NCI-H345 treated with DMSO at 0.1 percent for 48 hours (cell line): ENCODE data around the gene MYCN.
"Not testable (repeated sequence)": the region's sequence is repeated elsewhere in the genome, so short reads cannot be mapped to it uniquely, and the experiment has no call there.

Source experiments
- DNase-seq: peaks from one replicate; lab custom pipeline; 2025; ENCODE audit not compliant: unreplicated experiment; lab: John Stamatoyannopoulos, UW

MYCN gene

GRCh38 chr2:15939854-15940660 is at the start of gene MYCN:
Gene MYCN (plus strand): TSS chr2:15940550. CDS start chr2:15942065, 1,515 bp downstream.
- peak; percentile 85 for DNase-seq

DNA sequence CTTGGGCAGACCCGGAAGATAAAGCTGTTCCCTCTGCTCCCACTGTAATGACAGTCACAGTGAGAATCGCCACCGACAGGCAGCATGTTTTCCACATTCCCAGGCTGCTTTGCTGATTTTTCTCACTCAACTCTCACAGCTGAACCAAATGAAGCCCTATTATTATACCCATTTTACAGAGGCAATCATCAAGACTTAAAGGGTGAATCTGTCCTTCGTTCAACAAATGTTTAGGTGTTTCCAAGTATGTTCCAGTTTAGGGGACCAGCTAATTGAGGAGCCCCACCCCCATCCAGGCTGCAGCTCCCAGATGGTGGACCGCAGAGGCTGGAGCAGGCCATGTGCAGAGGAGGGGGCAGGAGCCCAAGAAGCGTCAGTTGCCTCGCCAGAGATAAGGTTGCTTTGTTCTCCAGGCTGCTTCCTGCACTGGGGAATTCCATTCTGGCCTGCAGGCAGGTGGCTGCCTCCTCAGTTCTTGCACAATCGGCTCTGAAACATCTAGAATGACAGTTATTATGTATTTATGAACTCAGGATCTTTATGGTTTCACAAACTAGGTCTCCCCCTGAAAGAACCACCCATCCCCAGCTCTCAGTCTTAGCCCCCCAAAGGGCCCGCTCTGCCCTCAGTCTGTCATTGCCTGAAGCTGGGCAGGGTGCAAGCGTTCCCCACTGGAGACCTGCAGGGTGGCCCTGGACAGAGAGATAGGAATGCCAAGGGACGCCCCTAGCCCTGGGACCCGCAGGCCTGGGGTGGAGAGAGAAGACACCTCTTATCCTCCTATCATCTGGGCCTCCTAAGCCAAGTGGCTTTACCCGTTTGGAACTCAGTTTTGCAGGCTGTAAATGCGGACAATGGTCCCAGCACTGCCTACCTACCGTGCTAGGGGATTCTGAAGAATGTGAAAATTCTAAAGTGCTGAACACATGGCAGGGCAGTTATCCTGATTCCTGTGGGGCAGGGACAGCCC is 49.1 kb upstream of the MYCN start:
- no peak for DNase-seq

DNA sequence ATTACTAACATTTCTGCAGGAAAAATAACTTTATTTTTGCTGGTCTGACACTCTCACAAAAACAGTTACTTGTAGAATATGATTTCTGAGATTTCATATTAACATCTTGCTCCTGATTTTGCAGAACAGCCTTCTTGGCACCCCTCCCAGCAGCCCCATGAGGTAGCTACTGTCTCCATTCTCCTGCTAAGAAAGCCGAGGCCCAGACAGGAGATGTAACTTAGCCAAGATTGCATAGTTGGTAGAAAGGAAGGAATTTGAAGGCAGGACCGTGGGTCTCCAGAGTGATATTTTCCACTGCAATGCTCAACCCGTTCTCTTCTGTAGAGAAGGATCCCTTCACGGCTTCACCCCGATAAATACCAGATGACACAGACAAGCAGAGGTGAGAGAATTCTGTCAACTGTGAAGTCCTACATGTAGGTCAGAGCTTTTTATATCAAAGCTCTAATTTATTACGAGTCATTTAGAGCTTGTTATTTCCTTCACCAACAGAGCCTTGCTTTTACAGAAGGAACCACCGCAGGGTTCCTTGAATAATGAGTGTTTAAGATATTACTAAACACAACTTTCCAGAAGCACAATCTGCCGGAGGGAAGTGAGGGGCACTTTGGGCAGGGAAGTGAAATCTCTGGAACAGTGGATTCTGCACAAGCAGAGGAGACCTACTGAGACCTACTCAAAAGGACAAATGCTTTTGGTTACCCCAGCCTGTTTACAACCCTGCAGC is 48.0 kb upstream of the MYCN start:
- no peak for DNase-seq

GRCh38 chr2:15893085-15893484 is 47.3 kb upstream of the MYCN start:
- no peak for DNase-seq

DNA sequence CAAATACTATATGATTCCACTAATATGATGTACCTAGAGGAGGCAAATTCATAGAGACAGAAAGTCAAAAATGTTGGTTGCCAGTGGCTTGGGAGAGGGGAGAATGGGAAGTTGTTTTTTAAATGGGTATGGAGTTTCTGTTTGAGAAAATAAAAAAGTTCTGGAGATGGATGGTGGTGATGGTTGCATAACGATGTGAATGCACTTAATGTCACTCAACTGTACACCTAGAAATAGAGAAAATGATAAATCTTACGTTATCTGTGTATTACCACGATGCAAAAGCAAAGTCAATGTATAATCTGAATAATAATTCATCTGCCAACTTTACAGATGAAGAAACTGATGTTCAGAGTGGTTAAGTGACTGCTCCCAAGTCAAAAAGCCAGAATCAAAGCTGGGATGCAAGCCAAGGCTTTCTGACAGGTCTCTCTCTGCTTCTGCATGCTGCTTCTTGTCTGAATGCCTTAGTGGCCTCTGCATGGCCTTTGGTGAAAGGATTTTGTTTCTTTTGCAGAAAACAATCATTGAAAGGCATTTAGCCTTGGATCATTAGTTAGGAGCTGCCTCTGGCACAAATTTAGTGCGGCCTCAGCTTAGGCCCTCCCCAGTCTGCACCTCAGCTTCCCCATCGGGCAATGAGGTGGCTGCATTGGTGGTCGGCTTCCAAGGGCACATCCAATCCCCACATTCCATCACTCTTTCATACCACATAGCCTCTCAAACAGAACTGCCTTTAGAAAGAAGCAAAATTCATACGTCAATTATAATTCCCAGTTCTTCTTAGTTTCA is 46.5 kb upstream of the MYCN start:
- DNase-seq = no peak

GRCh38 chr2:15894481-15895144 is 45.7 kb upstream of the MYCN start:
- DNase-seq = no peak

GRCh38 chr2:15895615-15896469 is 44.5 kb upstream of the MYCN start:
- DNase-seq = no peak

DNA sequence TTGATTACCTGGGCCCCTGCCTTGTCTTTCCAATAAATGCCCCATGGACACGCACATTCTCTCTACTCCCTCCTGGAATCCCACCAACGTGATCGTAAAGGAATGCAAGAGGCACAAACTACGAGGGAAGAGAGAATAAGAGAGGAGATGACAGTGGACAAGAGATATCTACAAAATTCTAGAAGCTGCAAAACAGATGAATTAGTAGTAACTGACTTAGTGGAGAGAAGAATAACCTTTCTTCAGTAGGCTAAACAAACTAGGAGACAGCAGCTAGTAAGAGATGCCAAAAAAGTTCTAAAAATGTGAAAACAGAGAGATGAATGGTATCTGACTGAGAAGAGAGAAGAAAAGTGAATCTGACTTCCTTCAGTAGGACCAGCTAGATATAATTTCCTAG is 43.5 kb upstream of the MYCN start:
- no peak for DNase-seq

- DNase-seq = no peak
These were observed 42.8 kb upstream of the MYCN start for GRCh38 chr2:15897431-15898098.

DNA sequence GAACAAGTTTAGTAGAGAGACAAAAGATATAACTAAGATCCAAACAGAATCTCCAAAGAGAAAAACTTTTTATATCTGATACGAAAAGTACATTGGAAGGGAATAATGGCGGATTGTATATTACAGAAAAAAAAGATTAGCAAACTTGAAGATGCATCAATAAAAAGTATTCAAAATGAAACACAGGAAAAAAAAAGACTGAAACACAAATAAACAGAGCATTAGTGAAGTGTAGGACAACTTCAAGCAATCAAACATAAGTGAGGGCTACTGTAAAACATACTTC is 41.1 kb upstream of the MYCN start:
- no peak for DNase-seq

DNA sequence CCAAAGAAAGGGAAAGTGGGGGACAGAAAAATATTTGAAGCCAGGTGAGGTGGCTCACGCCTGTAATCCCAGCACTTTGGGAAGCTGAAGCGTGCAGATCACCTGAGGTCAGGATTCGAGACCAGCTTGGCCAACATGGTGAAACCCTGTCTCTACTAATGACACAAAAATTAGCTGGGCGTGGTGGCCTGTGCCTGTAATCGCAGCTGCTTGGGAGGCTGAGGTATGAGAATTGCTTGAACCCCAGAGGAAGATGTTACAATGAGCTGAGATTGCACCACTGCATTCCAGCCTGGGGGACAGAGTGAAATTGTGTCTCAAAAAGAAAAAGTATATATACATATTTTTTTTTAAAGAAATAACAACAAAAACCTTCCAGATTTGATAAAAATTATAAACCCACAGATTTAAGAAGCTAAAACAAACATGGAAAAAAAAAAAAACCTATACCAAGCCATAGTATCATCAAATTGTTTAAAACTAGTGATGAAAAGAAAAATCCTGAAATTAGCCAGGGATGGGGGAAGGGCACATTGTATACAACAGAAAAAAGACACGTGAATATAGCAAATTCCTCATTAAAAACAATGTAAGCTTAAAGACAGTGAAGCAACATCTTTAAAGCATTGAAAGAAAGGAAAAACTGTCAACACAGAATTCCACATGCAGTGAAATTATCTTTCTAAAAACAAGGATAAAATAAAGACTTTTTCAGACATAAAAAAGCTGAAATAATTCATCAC is 40.4 kb upstream of the MYCN start:
- no peak for DNase-seq

- DNase-seq = no peak
These were observed 39.1 kb upstream of the MYCN start for GRCh38 chr2:15901095-15901807.

DNA sequence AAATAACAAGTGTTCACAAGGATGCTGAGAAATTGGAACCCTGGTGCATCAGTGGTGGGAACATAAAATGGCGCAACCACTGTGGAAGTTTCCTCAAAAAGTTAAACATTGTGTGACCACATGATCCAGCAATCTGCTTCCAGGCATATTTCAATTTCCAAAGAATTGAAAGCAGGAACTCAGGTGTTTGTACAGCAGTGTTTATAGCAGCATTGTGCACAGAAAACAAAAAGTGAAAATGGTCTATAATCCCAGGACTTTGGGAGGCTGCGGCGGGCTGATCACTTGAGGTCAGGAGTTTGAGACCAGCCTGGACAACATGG is 38.6 kb upstream of the MYCN start:
- no peak for DNase-seq

DNA sequence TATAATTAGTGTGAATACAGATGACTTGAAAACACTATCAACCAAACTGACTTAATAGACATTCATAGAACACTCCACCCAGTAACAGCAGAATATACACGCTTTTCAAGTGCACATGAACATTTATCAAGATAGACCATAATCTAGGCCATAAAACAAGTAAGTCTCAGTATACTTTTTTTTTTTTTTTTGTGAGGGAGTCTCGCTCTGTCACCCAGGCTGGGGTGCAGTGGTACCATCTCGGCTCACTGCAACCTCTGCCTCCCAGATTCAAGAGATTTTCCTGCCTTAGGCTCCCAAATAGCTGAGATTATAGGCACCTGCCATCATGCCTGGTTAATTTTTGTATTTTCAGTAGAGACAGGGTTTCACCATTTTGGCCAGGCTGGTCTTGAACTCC is 36.4 kb upstream of the MYCN start:
- not testable (repeated sequence) for DNase-seq

DNA sequence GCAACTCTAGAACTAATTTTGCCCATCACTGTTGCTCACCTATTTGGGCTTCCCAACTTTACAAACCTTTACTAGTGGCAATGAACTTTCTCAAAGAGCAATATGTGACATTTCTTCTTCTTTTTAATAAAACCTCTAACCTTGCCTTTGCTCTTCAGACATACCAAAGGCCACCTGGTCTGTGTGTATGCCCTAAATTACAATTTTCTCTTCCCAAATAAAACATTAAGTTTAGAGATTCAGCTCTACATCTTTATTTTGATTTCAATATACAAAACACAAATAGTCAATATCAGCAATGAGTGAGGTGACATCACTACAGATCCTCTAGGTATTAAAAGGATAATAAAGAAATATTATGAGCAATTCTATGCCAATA is 35.1 kb upstream of the MYCN start:
- no peak for DNase-seq

GRCh38 chr2:15905986-15906491 is 34.3 kb upstream of the MYCN start:
- no peak for DNase-seq

- no peak for DNase-seq
These were observed 33.6 kb upstream of the MYCN start for GRCh38 chr2:15906778-15907177.
